Hepatocyte (in vitro differentiated cells): ENCODE results near the gene ATF7IP2. TPM values are rescaled to one million over a fixed set of nuclear protein-coding genes. Genes with fewer than 3 reads are reported as not detected.
"Not testable (repeated sequence)": the region's sequence is repeated elsewhere in the genome, so short reads cannot be mapped to it uniquely, and the experiment has no call there.

ENCODE experiments used
- DNase-seq: peaks from one replicate; pipeline ENCODE4 v3.0.0-alpha.2; 2016; ENCODE audit warnings: low spot score
- H2AFZ ChIP-seq: fragments of 200-600 bp; sonication (generic); 2 replicates; pipeline ENCODE4 v1.6.0; 2016; ENCODE audit warnings: antibody characterized with exemption, mild to moderate bottlenecking
- H3K27ac ChIP-seq: fragments of 200-600 bp; sonication (generic); 2 replicates; pipeline ENCODE4 v1.5.1; 2016; ENCODE audit warnings: mild to moderate bottlenecking
- H3K27me3 ChIP-seq: fragments of 200-600 bp; sonication (generic); 2 replicates; pipeline ENCODE4 v1.6.1; 2016
- H3K36me3 ChIP-seq: fragments of 200-600 bp; sonication (generic); replicated peaks from 2 replicates; pipeline ENCODE4 v1.5.1; 2016; ENCODE audit warnings: low read depth; ENCODE audit not compliant: insufficient read depth
- H3K4me1 ChIP-seq: fragments of 200-600 bp; sonication (generic); 2 replicates; pipeline ENCODE4 v1.5.1; 2016; ENCODE audit warnings: mild to moderate bottlenecking, moderate library complexity; ENCODE audit not compliant: insufficient read depth
- H3K4me2 ChIP-seq: fragments of 200-600 bp; sonication (generic); 2 replicates; pipeline ENCODE4 v1.6.0; 2016
- H3K4me3 ChIP-seq: fragments of 200-600 bp; sonication (generic); 2 replicates; pipeline ENCODE4 v1.5.1; 2016; ENCODE audit warnings: mild to moderate bottlenecking
- H3K79me2 ChIP-seq: fragments of 200-600 bp; sonication (generic); 2 replicates; pipeline ENCODE4 v1.6.0; 2017; ENCODE audit warnings: mild to moderate bottlenecking
- H3K9me2 ChIP-seq: fragments of 200-600 bp; sonication (generic); replicated peaks from 2 replicates; pipeline ENCODE4 v1.6.0; 2017; ENCODE audit warnings: mild to moderate bottlenecking; ENCODE audit not compliant: insufficient read depth
- H3K9me3 ChIP-seq: fragments of 200-600 bp; sonication (generic); 2 replicates; pipeline ENCODE4 v1.5.1; 2016; ENCODE audit warnings: low read depth, mild to moderate bottlenecking
- H4K20me1 ChIP-seq: fragments of 200-600 bp; sonication (generic); 2 replicates; pipeline ENCODE4 v1.6.0; 2016; ENCODE audit warnings: mild to moderate bottlenecking; ENCODE audit not compliant: insufficient read depth, poor library complexity, severe bottlenecking
- EZH2 ChIP-seq: fragments of 200-600 bp; sonication (generic); IDR thresholded peaks from 2 replicates; pipeline ENCODE4 v1.6.1; 2016; ENCODE audit warnings: antibody characterized with exemption, mild to moderate bottlenecking, borderline replicate concordance
- EZH2phosphoT487 ChIP-seq: fragments of 200-600 bp; sonication (generic); IDR thresholded peaks from one replicate; pipeline ENCODE4 v1.6.1; 2018; ENCODE audit warnings: antibody characterized with exemption, mild to moderate bottlenecking, low read depth, moderate library complexity; ENCODE audit not compliant: unreplicated experiment, severe bottlenecking
- WGBS: methylation state at CpG from one replicate; pipeline ENCODE4 v1.1.6; 2016; ENCODE audit warnings: low lambda C conversion rate; ENCODE audit errors: missing lambda C conversion rate; 5-methylcytosine and 5-hydroxymethylcytosine counted together
- polyA plus RNA-seq: library from polyadenylated mRNA; unstranded; fragments of >200 nt; fragmentation: Nextera tagmentation; extraction: Ambion mirVana; gene quantifications from 2 replicates; pipeline ENCODE4 v1.2.1, GENCODE V29; 2016
- total RNA-seq: library from RNA; depleted of rRNA; stranded (reverse); fragments of >200 nt; gene quantifications from 2 replicates; pipeline ENCODE4 v1.2.3, GENCODE V29; 2014
- TF ChIP-seq, protein P1 (sequence below): fragments of 200-600 bp; sonication (generic); IDR thresholded peaks from 2 replicates; pipeline ENCODE4 v1.5.1; 2016; ENCODE audit warnings: antibody characterized with exemption, mild to moderate bottlenecking; ENCODE audit not compliant: poor library complexity

Gene ATF7IP2
- total and polyA plus RNA-seq, 2 experiments from 2014 or later = 58.3 to 68.7 TPM

DNA sequence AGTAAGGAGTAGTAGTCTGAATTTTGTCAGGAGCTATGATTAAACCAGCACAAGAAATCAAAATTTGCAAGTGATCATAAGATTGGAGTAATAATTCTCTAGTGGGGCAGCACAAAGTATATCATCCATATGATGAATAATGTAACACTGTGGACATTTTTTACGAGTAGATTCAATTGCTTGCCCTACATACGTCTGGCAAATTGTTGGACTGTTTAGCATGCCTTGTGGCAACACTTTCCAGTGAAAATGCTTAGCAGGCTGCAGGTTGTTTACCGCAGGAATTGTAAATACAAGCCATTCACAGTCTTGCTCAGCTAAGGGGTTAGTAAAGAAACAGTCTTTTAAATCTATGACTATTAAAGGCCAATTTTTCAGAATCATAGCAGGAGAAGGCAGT lies 35.7 kb downstream of the ATF7IP2 start:
- Histone ChIP-seq H3K9me3 (peaks cover 18% of the 10 kb centered on the region), H3K27me3 (no peaks in the 10 kb centered on the region), H3K36me3 (peaks cover 2% of the 10 kb centered on the region), H3K4me3 (no peak overlapping the region), H2AFZ (no peak overlapping the region), H3K79me2 (peaks cover 18% of the 10 kb centered on the region), H4K20me1 (no peaks in the 10 kb centered on the region), H3K4me2 (no peak overlapping the region), H3K4me1 (no peaks in the 10 kb centered on the region), H3K27ac (no peak overlapping the region), H3K9me2 (no peaks in the 10 kb centered on the region)
- 76% methylated on average over 3 of the region's 3 CpGs for WGBS
- no peak for DNase-seq
- no peak for TF ChIP-seq EZH2phosphoT487
- TF ChIP-seq EZH2 = no peak
- TF ChIP-seq, protein P1, sequence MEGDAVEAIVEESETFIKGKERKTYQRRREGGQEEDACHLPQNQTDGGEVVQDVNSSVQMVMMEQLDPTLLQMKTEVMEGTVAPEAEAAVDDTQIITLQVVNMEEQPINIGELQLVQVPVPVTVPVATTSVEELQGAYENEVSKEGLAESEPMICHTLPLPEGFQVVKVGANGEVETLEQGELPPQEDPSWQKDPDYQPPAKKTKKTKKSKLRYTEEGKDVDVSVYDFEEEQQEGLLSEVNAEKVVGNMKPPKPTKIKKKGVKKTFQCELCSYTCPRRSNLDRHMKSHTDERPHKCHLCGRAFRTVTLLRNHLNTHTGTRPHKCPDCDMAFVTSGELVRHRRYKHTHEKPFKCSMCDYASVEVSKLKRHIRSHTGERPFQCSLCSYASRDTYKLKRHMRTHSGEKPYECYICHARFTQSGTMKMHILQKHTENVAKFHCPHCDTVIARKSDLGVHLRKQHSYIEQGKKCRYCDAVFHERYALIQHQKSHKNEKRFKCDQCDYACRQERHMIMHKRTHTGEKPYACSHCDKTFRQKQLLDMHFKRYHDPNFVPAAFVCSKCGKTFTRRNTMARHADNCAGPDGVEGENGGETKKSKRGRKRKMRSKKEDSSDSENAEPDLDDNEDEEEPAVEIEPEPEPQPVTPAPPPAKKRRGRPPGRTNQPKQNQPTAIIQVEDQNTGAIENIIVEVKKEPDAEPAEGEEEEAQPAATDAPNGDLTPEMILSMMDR = no peak

GRCh38 chr16:10428433-10429168 lies 42.7 kb downstream of the ATF7IP2 start:
- DNase-seq = no peak
- 64% methylated on average over 3 of the region's 3 CpGs for WGBS
- Histone ChIP-seq H3K4me2 (no peak overlapping the region), H3K9me3 (no peaks in the 10 kb centered on the region), H3K27me3 (no peaks in the 10 kb centered on the region), H3K4me3 (no peak overlapping the region), H3K4me1 (no peaks in the 10 kb centered on the region), H3K9me2 (no peaks in the 10 kb centered on the region), H3K36me3 (peaks cover 2% of the 10 kb centered on the region), H3K27ac (no peak overlapping the region), H4K20me1 (no peaks in the 10 kb centered on the region), H2AFZ (no peak overlapping the region), H3K79me2 (no peaks in the 10 kb centered on the region)
- TF ChIP-seq, protein P1 = no peak
- TF ChIP-seq EZH2phosphoT487 = no peak
- no peak for TF ChIP-seq EZH2

DNA sequence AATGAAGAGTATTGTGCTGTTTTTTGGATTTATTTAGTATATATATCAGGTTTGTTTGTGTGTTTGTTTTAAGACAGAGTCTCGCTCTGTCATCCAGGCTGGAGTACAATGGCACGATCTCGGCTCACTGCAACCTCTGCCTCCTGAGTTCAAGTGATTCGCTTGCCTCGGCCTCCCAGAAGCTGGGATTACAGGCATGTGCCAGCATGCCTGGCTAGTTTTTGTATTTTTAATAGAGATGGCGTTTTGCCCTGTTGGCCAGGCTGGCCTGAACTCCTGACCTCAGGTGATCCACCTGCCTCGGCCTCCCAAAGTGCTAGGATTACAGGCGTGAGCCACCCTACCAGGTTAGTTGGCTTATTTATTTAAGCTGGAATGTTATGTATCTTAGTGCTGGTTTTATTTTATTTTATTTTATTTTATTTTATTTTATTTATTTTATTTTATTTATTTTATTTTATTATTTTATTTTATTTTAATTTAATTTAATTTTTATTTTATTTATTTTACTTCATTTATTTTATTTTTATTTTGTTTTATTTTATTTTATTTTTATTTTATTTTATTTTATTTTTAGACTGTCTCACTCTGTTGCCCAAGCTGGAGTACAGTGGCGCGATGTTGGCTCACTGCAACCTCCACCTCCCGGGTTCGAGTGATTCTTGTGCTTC lies 43.6 kb downstream of the ATF7IP2 start:
- not testable (repeated sequence) for H3K36me3 ChIP-seq, H3K27ac ChIP-seq, H3K9me2 ChIP-seq, H3K4me2 ChIP-seq, H2AFZ ChIP-seq, DNase-seq, H3K4me1 ChIP-seq, H3K79me2 ChIP-seq, H3K9me3 ChIP-seq, H3K27me3 ChIP-seq, H4K20me1 ChIP-seq, H3K4me3 ChIP-seq
- WGBS = 96% methylated on average over 12 of the region's 12 CpGs

GRCh38 chr16:10441726-10442125 lies 55.9 kb downstream of the ATF7IP2 start:
- TF ChIP-seq, protein P1 = no peak
- TF ChIP-seq EZH2phosphoT487 (no peak), EZH2 (no peak)
- DNase-seq = no peak
- H3K9me3 ChIP-seq = no peaks in the 10 kb centered on the region
- no peak overlapping the region for H3K4me3 ChIP-seq
- no peak overlapping the region for H2AFZ ChIP-seq
- no peaks in the 10 kb centered on the region for H3K36me3 ChIP-seq
- no peaks in the 10 kb centered on the region for H3K9me2 ChIP-seq
- H4K20me1 ChIP-seq = no peaks in the 10 kb centered on the region
- 86% methylated on average over 3 of the region's 3 CpGs for WGBS
- no peaks in the 10 kb centered on the region for H3K27me3 ChIP-seq
- no peaks in the 10 kb centered on the region for H3K4me1 ChIP-seq
- no peak overlapping the region for H3K27ac ChIP-seq
- H3K4me2 ChIP-seq = no peak overlapping the region
- H3K79me2 ChIP-seq = peaks cover 7% of the 10 kb centered on the region
